HCT116 (cell line): Measurements from ENCODE around the gene TSC22D1. TPM values are rescaled to one million over a fixed set of nuclear protein-coding genes. Genes with fewer than 3 reads are reported as not detected.

Experiments used
- ATAC-seq: fragments of 200-7000 bp; cut with Tn5 transposase; 2 replicates; pipeline ENCODE4 v1.9.1; 2020; ENCODE audit warnings: mild to moderate bottlenecking, moderate library complexity
- BruUV-seq: library from RNA; stranded (reverse); fragments of 400-500 nt; replicated peaks from 2 replicates; lab custom pipeline; 2021; lab: Mats Ljungman, UMichigan
- CTCF ChIA-PET: fragments of 300-600 bp; sonication (Branson Sonifier 250); formaldehyde crosslinking; loops from one replicate; lab custom pipeline; 2021; ENCODE audit warnings: antibody characterized with exemption; lab: Charles Lee
- POLR2A ChIA-PET: fragments of 300-600, 350-600 bp; sonication (Branson Sonifier 250); formaldehyde crosslinking; loops from one replicate; lab custom pipeline; 2021; ENCODE audit warnings: antibody characterized with exemption; lab: Charles Lee
- RAD21 ChIA-PET, 2 experiments: fragments of 300-600 bp; sonication (Branson Sonifier 250); formaldehyde crosslinking; loops; one replicate each; lab custom pipeline; 2023; ENCODE audit warnings: low total read pairs in 2 of 2; ENCODE audit not compliant: uncharacterized antibody in 2 of 2, unreplicated experiment in 2 of 2, low non-redundant PET in 1 of 2; lab: Charles Lee
- DNase-seq: peaks from one replicate; pipeline ENCODE4 v3.0.0-alpha.2; 2010; ENCODE audit warnings: low read depth, low spot score
- H2AFZ ChIP-seq: fragments of 200-600 bp; shearing (Covaris generic), sonication (generic); 2 replicates; pipeline ENCODE4 v1.6.1; 2017; ENCODE audit warnings: low read depth, mixed run types, mixed read lengths, antibody characterized with exemption, low read length; ENCODE audit not compliant: poor library complexity, severe bottlenecking
- H3K27ac ChIP-seq: 2 replicates; pipeline ENCODE4 v1.5.1; 2012; ENCODE audit warnings: low read depth, low read length
- H3K27me3 ChIP-seq: fragments of 200-600 bp; sonication (generic); 2 replicates; pipeline ENCODE4 v1.6.1; 2016; ENCODE audit warnings: mixed run types, low read length, mixed read lengths; ENCODE audit not compliant: insufficient read depth
- H3K36me3 ChIP-seq, 2 experiments: fragments of 200-500 bp in 1 of 2; fragments of 200-600 bp in 1 of 2; sonication (Bioruptor generic) in 1 of 2; sonication (generic) in 1 of 2; 2 replicates each; pipeline versions ENCODE4 v1.5.1 to v1.6.1; 2014 to 2016; ENCODE audit warnings: low read length in 2 of 2, inconsistent platforms in 1 of 2, mixed read lengths in 1 of 2, mixed run types in 1 of 2; ENCODE audit not compliant: insufficient read depth in 2 of 2, control insufficient read depth in 1 of 2
- H3K4me1 ChIP-seq, 2 experiments: fragments of 200-600 bp in 1 of 2; sonication (generic) in 1 of 2; 2 replicates each; pipeline versions ENCODE4 v1.5.1 to v1.6.1; 2012 to 2017; ENCODE audit warnings: low read length in 2 of 2, inconsistent platforms in 1 of 2, mild to moderate bottlenecking in 1 of 2, mixed read lengths in 1 of 2, mixed run types in 1 of 2, moderate library complexity in 1 of 2; ENCODE audit not compliant: insufficient read depth in 2 of 2, control insufficient read depth in 1 of 2
- H3K4me2 ChIP-seq: fragments of 200-600 bp; sonication (generic); 2 replicates; pipeline ENCODE4 v1.6.1; 2017; ENCODE audit warnings: mixed run types, low read length, mixed read lengths
- H3K4me3 ChIP-seq, 2 experiments: fragments of 200-600 bp in 1 of 2; sonication (generic) in 1 of 2; replicated peaks in 1 of 2; 2 replicates each; pipeline ENCODE4 v1.5.1; 2011 to 2016; ENCODE audit warnings: low read length in 2 of 2, control low read depth in 1 of 2, low read depth in 1 of 2, mild to moderate bottlenecking in 1 of 2, mixed read lengths in 1 of 2, mixed run types in 1 of 2
- H3K79me2 ChIP-seq: fragments of 200-600 bp; sonication (generic); 2 replicates; pipeline ENCODE4 v1.6.1; 2017; ENCODE audit warnings: mild to moderate bottlenecking, mixed run types, low read length, moderate library complexity, mixed read lengths; ENCODE audit not compliant: insufficient read depth
- H3K9ac ChIP-seq: fragments of 200-600 bp; sonication (generic); 2 replicates; pipeline ENCODE4 v1.6.1; 2016; ENCODE audit warnings: low read length, mixed read lengths
- H3K9me2 ChIP-seq: fragments of 200-600 bp; sonication (generic), shearing (Covaris generic); 2 replicates; pipeline ENCODE4 v1.6.1; 2017; ENCODE audit warnings: mixed run types, mild to moderate bottlenecking, moderate library complexity; ENCODE audit not compliant: insufficient read depth
- H3K9me3 ChIP-seq, 2 experiments: fragments of 200-500 bp in 1 of 2; fragments of 200-600 bp in 1 of 2; sonication (Bioruptor generic) in 1 of 2; sonication (generic) in 1 of 2; 2 replicates each; pipeline ENCODE4 v1.6.1; 2014 to 2017; ENCODE audit warnings: low read length in 2 of 2, mixed read lengths in 2 of 2, inconsistent platforms in 1 of 2, low read depth in 1 of 2, mild to moderate bottlenecking in 1 of 2, mixed run types in 1 of 2, moderate library complexity in 1 of 2; ENCODE audit not compliant: control insufficient read depth in 1 of 2, insufficient read depth in 1 of 2
- H4K20me1 ChIP-seq: fragments of 200-600 bp; sonication (generic), shearing (Covaris generic); 2 replicates; pipeline ENCODE4 v1.6.1; 2017; ENCODE audit warnings: mixed run types, mild to moderate bottlenecking, moderate library complexity; ENCODE audit not compliant: insufficient read depth
- CBX3 ChIP-seq: IDR thresholded peaks from 2 replicates; pipeline ENCODE4 v1.6.1; 2012; ENCODE audit warnings: low read depth
- CEBPB ChIP-seq: IDR thresholded peaks from 2 replicates; pipeline ENCODE4 v1.6.1; 2012; ENCODE audit warnings: low read depth
- CTCF ChIP-seq, 3 experiments: fragments of 200-600 bp in 1 of 3; sonication (generic) in 1 of 3; IDR thresholded peaks in 2 of 3; conservative IDR thresholded peaks in 1 of 3; 2 replicates each; pipeline ENCODE4 v1.5.1; 2012 to 2017; ENCODE audit warnings: low read depth in 2 of 3, low read length in 2 of 3, antibody characterized with exemption in 1 of 3, borderline replicate concordance in 1 of 3, control low read depth in 1 of 3, mild to moderate bottlenecking in 1 of 3, mixed read lengths in 1 of 3, mixed run types in 1 of 3, moderate library complexity in 1 of 3; ENCODE audit not compliant: insufficient read depth in 1 of 3
- EGR1 ChIP-seq: IDR thresholded peaks from 2 replicates; pipeline ENCODE4 v1.6.1; 2012; ENCODE audit warnings: low read depth
- EZH2 ChIP-seq: fragments of 200-600 bp; sonication (generic); IDR thresholded peaks from 2 replicates; pipeline ENCODE4 v1.6.1; 2017; ENCODE audit warnings: antibody characterized with exemption, mixed run types
- JUND ChIP-seq: IDR thresholded peaks from 2 replicates; pipeline ENCODE4 v1.6.1; 2012
- MAX ChIP-seq: IDR thresholded peaks from 2 replicates; pipeline ENCODE4 v1.6.1; 2012
- POLR2A ChIP-seq: IDR thresholded peaks from 2 replicates; pipeline ENCODE4 v1.7.0; 2011; ENCODE audit warnings: borderline replicate concordance; ENCODE audit not compliant: insufficient read depth, insufficient read length; ENCODE audit errors: extremely low read depth
- POLR2AphosphoS5 ChIP-seq: IDR thresholded peaks from 2 replicates; pipeline ENCODE4 v1.6.1; 2011; ENCODE audit warnings: mild to moderate bottlenecking, low read depth, low read length, moderate library complexity
- RAD21 ChIP-seq: IDR thresholded peaks from 2 replicates; pipeline ENCODE4 v1.6.1; 2012; ENCODE audit warnings: low read depth, mild to moderate bottlenecking
- SIN3A ChIP-seq: IDR thresholded peaks from 2 replicates; pipeline ENCODE4 v1.6.1; 2012; ENCODE audit warnings: low read depth
- SP1 ChIP-seq: IDR thresholded peaks from 2 replicates; pipeline ENCODE4 v1.6.1; 2012; ENCODE audit warnings: low read depth
- SRF ChIP-seq: IDR thresholded peaks from 2 replicates; pipeline ENCODE4 v1.6.1; 2012; ENCODE audit warnings: low read depth
- TCF7L2 ChIP-seq: IDR thresholded peaks from 2 replicates; pipeline ENCODE4 v1.7.0; 2011; ENCODE audit warnings: borderline replicate concordance, inconsistent platforms; ENCODE audit not compliant: insufficient read depth, insufficient read length; ENCODE audit errors: extremely low read depth
- YY1 ChIP-seq: IDR thresholded peaks from 2 replicates; pipeline ENCODE4 v1.6.1; 2011; ENCODE audit warnings: low read length, low read depth, moderate library complexity, mild to moderate bottlenecking; ENCODE audit not compliant: insufficient replicate concordance; ENCODE audit errors: extremely low read depth
- ZFX ChIP-seq: fragments of 450-650 bp; IDR thresholded peaks from 2 replicates; pipeline ENCODE4 v1.6.1; 2017
- ZNF274 ChIP-seq: fragments of 200-500 bp; sonication (Bioruptor generic); IDR thresholded peaks from 2 replicates; pipeline ENCODE4 v1.6.1; 2014; ENCODE audit warnings: mild to moderate bottlenecking, low read depth, low read length, inconsistent platforms
- intact Hi-C: fragments of 100-400 bp; cut with micrococcal nuclease; formaldehyde crosslinking; loops from 2 replicates; pipeline ENCODE4 v1.10.0; 2022
- total RNA-seq: library from RNA; stranded (reverse); gene quantifications from one replicate; pipeline ENCODE4 v1.2.1, GENCODE V29; 2021; ENCODE audit not compliant: unreplicated experiment
- TF ChIP-seq, protein P1 (sequence below): IDR thresholded peaks from 2 replicates; pipeline ENCODE4 v1.6.1; 2011; ENCODE audit warnings: mild to moderate bottlenecking, low read length, moderate library complexity; ENCODE audit not compliant: insufficient replicate concordance; ENCODE audit errors: extremely low read depth
- TF ChIP-seq, protein P2 (sequence below): IDR thresholded peaks from 2 replicates; pipeline ENCODE4 v1.6.1; 2012; ENCODE audit warnings: low read depth

TSC22D1 gene
- total RNA-seq, 1 experiment from 2014 or later = 268 TPM

DNA sequence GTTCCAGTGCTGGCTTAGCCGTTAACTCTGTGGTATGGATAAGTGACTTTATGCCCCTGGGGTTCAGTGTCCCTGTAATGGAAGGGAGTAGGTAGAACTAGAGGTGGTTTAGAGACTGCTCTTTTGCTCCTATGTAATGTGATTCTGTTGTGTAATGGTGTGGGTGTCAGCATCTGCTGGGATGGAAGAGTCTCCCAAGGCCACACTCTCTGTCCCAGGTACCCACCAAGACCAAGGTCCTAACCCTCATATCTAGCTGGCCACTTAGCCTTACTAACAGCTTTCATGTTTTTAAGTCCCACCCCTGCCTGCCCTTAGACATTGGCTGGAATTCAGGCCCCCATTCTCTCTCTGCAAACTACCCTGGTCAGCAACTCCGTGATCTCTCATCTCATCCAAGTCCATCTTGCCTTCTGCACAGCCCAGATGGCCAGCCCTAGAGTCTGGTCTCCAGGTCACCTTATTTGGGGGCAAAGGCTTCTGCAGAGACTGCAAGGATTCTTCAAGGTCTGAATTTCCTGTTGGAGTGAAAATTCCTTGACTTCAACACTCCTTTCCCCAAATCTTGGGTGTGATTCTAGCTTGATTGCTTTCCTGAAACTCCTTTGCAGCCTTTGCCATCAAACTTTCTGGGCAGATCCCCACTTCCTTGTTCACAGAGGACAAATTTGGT, 154.1 kb downstream of the TSC22D1 start:
- no TSS peak for BruUV-seq
- RAD21 ChIA-PET = no interaction called here
- CTCF ChIA-PET = no interaction called here
- H3K9me2 ChIP-seq = no peaks in the 10 kb centered on the region
- no peaks in the 10 kb centered on the region for H3K36me3 ChIP-seq
- H3K27me3 ChIP-seq = no peaks in the 10 kb centered on the region
- ATAC-seq = no peak
- H3K9ac ChIP-seq = no peak overlapping the region
- TF ChIP-seq JUND (no peak), RAD21 (no peak), POLR2AphosphoS5 (no peak), ZNF274 (no peak), YY1 (no peak), POLR2A (no peak), EZH2 (no peak), CBX3 (no peak), CTCF (IDR thresholded peaks at IDR 0.05 in 2 of 3, conservative IDR thresholded peaks at IDR 0.05 in 1 of 3; ENCODE audit: borderline replicate concordance in 1 of 3, insufficient read depth in 1 of 3, low read depth in 2 of 3, low read length in 2 of 3) (no peak), EGR1 (no peak), SIN3A (no peak), SRF (no peak), CEBPB (no peak), TCF7L2 (no peak), SP1 (no peak), ZFX (no peak), MAX (no peak)
- TF ChIP-seq, protein P1, sequence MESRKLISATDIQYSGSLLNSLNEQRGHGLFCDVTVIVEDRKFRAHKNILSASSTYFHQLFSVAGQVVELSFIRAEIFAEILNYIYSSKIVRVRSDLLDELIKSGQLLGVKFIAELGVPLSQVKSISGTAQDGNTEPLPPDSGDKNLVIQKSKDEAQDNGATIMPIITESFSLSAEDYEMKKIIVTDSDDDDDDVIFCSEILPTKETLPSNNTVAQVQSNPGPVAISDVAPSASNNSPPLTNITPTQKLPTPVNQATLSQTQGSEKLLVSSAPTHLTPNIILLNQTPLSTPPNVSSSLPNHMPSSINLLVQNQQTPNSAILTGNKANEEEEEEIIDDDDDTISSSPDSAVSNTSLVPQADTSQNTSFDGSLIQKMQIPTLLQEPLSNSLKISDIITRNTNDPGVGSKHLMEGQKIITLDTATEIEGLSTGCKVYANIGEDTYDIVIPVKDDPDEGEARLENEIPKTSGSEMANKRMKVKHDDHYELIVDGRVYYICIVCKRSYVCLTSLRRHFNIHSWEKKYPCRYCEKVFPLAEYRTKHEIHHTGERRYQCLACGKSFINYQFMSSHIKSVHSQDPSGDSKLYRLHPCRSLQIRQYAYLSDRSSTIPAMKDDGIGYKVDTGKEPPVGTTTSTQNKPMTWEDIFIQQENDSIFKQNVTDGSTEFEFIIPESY = no peak
- TF ChIP-seq, protein P2, sequence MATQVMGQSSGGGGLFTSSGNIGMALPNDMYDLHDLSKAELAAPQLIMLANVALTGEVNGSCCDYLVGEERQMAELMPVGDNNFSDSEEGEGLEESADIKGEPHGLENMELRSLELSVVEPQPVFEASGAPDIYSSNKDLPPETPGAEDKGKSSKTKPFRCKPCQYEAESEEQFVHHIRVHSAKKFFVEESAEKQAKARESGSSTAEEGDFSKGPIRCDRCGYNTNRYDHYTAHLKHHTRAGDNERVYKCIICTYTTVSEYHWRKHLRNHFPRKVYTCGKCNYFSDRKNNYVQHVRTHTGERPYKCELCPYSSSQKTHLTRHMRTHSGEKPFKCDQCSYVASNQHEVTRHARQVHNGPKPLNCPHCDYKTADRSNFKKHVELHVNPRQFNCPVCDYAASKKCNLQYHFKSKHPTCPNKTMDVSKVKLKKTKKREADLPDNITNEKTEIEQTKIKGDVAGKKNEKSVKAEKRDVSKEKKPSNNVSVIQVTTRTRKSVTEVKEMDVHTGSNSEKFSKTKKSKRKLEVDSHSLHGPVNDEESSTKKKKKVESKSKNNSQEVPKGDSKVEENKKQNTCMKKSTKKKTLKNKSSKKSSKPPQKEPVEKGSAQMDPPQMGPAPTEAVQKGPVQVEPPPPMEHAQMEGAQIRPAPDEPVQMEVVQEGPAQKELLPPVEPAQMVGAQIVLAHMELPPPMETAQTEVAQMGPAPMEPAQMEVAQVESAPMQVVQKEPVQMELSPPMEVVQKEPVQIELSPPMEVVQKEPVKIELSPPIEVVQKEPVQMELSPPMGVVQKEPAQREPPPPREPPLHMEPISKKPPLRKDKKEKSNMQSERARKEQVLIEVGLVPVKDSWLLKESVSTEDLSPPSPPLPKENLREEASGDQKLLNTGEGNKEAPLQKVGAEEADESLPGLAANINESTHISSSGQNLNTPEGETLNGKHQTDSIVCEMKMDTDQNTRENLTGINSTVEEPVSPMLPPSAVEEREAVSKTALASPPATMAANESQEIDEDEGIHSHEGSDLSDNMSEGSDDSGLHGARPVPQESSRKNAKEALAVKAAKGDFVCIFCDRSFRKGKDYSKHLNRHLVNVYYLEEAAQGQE = no peak
- H3K4me1 ChIP-seq = no peaks in the 10 kb centered on the region
- H3K4me3 ChIP-seq = no peak overlapping the region
- POLR2A ChIA-PET = interaction anchor here (0.6 to 5.6 kb wide), 3 partner anchors 8 to 13 kb away, joined by 3 to 28 read pairs (median 7); no protein-coding TSS in a partner anchor
- no peak for DNase-seq
- no peaks in the 10 kb centered on the region for H4K20me1 ChIP-seq
- H3K9me3 ChIP-seq = no peaks in the 10 kb centered on the region
- intact Hi-C loops = no loop called here
- no peak overlapping the region for H3K27ac ChIP-seq
- no peak overlapping the region for H3K4me2 ChIP-seq
- no peak overlapping the region for H2AFZ ChIP-seq
- no peaks in the 10 kb centered on the region for H3K79me2 ChIP-seq
